ENCODE results near the gene NOTCH2NLA. TPM values are rescaled to one million over a fixed set of nuclear protein-coding genes. Genes with fewer than 3 reads are reported as not detected.
A peak's percentile ranks its signal among the peaks of the same experiment; 100 is the strongest.
"Not testable (repeated sequence)": the region's sequence is repeated elsewhere in the genome, so short reads cannot be mapped to it uniquely, and the experiment has no call there.

NOTCH2NLA gene
- total and polyA plus RNA-seq, 8 donors, result 6.7 to 83.9 (median 17.3) TPM

DNA sequence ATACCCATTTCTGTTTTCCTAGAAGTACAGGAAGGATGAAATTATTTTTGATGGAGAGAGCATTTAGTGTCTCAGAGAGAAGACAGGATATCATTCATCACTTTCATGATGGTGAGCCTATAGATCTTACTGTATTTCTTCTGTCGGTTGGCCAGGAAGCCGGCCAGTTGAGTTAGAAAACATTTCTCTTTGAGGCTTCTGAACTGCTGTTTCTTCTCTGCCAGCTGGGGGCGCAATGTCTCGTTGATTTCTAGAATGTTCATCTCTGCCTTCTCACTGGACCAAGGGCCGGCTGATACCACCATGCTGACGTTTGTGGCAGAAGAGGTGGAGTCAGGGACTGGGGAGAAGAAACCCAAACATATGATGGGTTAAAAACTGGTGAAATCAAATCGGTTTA, 84.4 kb downstream of the NOTCH2NLA start, which contains the start of gene NBPF10:
TSS of gene NBPF10 (minus strand) at position 340 of the 400 bp plus-strand sequence. CDS start at position 305, 35 bp downstream.
- H3K4me1 ChIP-seq; H3K9me3 ChIP-seq; DNase-seq; H3K36me3 ChIP-seq; H3K27ac ChIP-seq; H3K4me3 ChIP-seq; H3K27me3 ChIP-seq; intact Hi-C loops (cut with DNase I; ENCODE audit: low total_unique reads): not testable (repeated sequence)
- 0% methylated on average over 2 of the region's 7 CpGs; no CpG with 5 or more reads in 4 of the 5 donors for WGBS, 5 donors
- TF ChIP-seq, protein P1, sequence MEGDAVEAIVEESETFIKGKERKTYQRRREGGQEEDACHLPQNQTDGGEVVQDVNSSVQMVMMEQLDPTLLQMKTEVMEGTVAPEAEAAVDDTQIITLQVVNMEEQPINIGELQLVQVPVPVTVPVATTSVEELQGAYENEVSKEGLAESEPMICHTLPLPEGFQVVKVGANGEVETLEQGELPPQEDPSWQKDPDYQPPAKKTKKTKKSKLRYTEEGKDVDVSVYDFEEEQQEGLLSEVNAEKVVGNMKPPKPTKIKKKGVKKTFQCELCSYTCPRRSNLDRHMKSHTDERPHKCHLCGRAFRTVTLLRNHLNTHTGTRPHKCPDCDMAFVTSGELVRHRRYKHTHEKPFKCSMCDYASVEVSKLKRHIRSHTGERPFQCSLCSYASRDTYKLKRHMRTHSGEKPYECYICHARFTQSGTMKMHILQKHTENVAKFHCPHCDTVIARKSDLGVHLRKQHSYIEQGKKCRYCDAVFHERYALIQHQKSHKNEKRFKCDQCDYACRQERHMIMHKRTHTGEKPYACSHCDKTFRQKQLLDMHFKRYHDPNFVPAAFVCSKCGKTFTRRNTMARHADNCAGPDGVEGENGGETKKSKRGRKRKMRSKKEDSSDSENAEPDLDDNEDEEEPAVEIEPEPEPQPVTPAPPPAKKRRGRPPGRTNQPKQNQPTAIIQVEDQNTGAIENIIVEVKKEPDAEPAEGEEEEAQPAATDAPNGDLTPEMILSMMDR (IDR thresholded peaks at IDR 0.05), result peak in 1 of 7 experiments; percentile 9

Other genes starting within 250 kb of the NOTCH2NLA start
- 1,000 to 10,000 TPM in 3 of 5 donors, 100 to 1,000 TPM in 2; 204 to 3,386 (median 1,054) TPM for gene TXNIP, start 232.4 kb downstream of the NOTCH2NLA start, total RNA-seq
- gene TXNIP, start 232.4 kb downstream of the NOTCH2NLA start, polyA plus RNA-seq, result 100 to 1,000 TPM; 217 to 613 (median 334) TPM
- gene HJV, start 207.3 kb downstream of the NOTCH2NLA start, total RNA-seq, result not detected
- not detected for gene HJV, start 207.3 kb downstream of the NOTCH2NLA start, polyA plus RNA-seq
- gene NBPF10, start 84.2 kb downstream of the NOTCH2NLA start, total RNA-seq, result 1 to 10 TPM in 4 of 5 donors, under 1 TPM in 1; 0.58 to 4.1 (median 2.9) TPM
- under 1 TPM; 0.43 to 1.00 (median 0.46) TPM for gene NBPF10, start 84.2 kb downstream of the NOTCH2NLA start, polyA plus RNA-seq